ENCODE measurements around the gene CYFIP1.
"Not testable (repeated sequence)": the region's sequence is repeated elsewhere in the genome, so short reads cannot be mapped to it uniquely, and the experiment has no call there.

The CYFIP1 gene

DNA sequence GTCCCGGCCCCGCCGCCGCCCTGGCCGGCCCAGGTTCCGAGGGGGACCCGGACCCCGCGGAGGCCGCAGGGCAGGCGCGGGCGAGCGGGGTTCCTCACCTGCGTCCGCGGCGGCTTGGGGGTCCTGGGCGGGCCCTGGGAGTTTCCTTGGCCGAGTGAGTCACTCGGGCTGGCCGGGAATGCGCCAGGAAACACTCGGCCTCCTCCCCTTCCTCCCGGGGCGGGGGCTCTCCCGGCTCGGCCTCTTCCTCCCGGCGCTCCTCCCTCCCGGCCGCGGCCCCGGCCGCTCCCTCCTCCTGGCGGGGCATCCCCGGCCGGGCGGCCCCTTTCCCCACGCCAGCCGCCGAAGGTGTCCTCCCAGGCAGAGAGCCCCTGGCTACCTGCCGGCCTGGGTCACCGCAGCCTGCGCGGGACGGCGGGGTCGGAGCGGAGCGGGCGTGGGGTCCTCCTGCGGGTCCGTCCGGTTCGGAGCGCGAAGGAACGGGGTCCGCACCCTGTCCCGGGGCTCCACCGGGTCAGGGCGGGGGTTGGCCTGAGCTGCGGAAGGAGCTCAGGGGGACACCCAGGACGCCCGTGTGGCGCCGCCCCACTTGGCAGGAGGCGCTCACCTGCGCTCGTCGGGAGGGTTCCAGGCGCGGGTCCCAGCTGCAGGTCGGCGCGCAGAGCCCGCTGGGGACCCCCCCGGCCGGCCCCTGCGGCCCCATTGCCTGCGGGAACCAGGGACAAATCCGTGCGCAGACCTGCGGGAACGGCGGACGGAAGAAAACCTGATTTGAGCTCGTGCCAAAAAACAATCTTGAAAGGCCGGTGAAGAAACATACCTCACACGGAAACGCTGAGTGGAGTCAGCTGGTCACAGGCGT, at the start of gene CYFIP1:
TSS of gene CYFIP1 (minus strand) at position 180 of the 862 bp plus-strand sequence. CDS start 33,083 bp downstream, outside the sequence.
- DNase-seq, result peak; percentile 33 to 45

DNA sequence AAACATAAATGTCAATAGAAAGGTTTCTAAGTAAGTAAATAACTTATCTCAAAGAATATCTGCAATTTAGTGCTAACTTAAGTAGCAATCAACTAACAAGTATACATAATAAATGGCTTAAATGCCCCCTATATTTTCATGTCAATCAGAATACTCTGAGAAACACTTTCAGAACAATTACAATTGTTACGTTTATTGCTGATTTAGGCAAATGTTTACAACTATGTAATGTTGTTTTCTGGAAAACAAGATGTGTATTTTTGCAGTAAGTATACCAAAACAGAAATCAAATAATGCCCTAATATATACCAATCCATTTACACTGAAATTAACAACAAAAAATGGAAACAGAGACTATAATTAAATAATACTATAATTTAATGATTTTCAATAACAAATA, 46.0 kb upstream of the CYFIP1 start:
- no peak for DNase-seq

DNA sequence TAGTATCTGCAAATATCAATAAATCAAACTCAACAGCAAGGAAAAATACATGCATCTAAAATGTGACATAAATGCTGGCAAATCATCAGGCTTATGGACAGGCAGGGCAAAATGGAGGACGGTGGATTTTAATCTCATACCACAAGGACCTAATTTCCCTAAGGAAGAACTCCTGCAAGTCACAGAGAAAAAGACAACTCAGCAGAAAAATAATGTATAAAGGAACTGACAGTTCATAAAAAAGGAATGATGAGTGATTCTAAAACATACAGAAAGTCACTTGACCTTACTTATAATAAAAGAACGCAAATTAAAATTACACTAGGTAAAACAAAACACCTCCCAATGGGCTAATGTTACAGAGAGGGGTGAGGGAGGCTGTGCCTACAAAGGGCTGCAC, 42.0 kb upstream of the CYFIP1 start:
- no peak for DNase-seq

DNA sequence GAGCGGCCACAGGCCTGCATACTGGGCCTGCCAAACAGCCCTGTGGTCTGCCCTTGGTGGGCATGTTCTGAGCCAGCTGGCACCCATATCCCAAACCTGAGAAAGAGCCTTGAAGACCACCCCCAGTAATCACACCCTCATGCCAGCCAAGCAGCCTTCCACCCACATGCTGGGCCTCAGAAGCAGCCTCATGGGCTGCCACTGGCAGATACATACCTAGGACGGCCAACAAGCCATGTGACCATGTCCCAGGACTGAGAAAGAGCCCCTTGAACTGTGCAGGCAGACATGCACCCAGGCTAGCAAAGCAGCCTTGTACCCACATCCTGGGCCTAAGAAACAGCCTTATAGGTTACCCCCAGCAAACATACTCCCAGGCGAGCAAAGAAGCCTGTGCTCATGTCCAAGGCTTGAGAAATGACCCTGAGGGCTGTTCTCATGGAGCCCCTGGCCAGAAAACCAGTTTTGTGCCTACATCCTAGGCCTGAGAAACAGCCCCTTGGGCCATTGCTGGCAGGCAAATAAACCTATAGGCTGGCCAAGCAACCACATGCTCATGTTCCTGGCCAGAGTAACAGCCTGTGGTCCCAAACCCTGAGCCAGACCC, 34.3 kb upstream of the CYFIP1 start:
- DNase-seq, result no peak

DNA sequence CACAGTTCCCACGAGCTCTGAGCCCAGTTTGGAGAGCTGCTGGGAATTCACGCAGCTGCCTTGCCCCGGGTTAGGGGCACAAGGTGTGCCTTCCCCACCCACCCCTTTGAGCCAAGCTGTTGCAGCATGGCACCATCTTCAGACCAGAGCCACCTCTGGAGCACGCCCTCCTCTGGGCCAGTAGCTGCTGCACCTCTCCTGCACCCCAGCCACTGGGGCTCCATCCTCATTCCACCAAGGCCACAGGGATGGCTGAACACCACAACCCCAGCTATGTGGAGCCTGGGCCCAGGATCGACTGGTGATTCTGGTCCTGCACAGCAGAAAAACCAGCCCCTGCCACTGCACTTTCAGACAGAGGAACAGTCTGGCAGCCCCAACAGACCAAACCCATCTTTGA, 33.5 kb upstream of the CYFIP1 start:
- DNase-seq, result no peak

DNA sequence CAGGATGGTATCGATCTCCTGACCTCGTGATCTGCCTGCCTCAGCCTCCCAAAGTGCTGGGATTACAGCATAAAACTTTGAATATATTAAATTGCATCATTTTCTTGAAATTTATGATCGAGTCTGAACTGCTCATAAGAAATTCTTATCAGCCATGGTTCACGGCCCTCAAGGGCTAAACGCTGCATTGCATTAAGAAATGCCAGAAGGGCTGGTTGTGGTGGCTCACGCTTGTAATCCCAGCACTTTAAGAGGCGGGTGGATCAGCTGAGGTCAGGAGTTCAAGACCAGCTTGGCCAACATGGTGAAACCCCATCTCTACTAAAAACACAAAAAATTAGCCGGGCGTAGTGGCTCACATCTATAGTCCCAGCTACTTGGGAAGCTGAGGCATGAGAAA, 32.4 kb upstream of the CYFIP1 start:
- not testable (repeated sequence) for DNase-seq

DNA sequence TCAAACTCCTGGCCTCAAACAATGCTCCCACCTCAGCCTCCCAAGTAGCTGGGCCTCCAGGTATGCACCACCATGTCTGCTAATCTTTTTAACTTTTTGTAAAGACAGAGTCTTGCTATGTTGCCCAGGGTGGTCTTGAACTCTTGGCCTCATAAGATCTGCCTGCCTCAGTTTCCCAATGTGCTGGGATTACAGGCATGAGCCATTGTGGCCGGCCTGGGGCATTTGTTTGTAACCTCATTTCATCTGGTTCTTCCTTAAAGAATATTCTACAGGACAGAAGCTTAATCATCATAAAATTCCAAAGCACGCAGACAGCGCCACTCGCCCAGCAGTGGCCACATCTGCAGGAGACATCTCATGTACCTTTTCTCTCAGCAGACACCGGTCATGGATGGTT, 23.6 kb upstream of the CYFIP1 start:
- DNase-seq, result no peak

DNA sequence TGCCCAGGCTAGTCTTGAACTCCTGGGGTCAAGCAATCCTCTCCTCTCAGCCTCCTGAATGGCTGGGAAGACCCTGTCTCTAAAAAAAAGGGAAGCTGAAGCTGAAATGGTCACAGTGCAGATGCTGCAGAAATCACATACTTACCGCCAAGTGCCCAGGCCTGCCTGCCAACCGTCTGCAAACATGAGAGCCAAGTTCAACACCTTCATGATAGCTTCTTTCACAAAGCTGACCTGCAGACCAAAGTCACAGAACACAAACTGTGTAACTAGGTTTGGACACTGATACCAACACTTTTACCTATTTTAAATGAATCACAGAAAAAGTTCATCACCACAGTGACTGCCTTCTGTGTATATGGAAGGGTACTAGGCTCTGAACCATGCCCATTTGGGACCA, 22.8 kb upstream of the CYFIP1 start:
- no peak for DNase-seq

DNA sequence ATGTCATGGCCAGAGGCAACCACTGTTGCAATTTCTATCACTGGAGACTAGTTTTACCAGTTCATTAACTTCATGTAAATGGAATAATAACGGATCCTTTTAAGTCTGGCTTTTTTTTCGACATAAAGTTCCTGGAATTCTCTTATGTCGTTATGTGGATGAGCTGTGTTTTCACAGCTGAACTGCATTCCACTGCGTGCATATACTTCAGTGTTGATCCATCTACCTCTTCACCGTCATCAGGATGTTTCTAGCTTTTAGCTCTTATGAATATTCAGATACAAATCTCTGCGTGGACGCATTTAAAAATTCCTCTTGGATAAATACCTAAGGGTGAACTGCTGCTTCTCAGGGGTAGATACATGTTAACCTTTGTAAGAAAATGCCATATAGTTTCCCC, 15.6 kb upstream of the CYFIP1 start:
- DNase-seq, result no peak

DNA sequence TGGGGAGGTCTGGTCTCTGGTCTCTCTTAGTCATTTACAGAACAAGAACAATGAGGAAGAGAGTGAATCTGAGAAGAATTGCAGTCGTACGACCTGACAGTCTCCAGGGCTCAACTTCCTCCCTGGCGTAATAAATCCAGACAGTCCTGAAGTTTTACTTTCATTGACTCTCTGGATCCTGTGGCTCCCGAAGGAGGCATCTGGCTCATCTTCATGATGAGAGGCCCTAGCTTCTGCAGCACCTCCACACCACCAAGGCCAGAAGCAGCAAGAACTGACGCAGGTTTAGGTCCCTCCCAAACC, 11.8 kb upstream of the CYFIP1 start:
- no peak for DNase-seq

DNA sequence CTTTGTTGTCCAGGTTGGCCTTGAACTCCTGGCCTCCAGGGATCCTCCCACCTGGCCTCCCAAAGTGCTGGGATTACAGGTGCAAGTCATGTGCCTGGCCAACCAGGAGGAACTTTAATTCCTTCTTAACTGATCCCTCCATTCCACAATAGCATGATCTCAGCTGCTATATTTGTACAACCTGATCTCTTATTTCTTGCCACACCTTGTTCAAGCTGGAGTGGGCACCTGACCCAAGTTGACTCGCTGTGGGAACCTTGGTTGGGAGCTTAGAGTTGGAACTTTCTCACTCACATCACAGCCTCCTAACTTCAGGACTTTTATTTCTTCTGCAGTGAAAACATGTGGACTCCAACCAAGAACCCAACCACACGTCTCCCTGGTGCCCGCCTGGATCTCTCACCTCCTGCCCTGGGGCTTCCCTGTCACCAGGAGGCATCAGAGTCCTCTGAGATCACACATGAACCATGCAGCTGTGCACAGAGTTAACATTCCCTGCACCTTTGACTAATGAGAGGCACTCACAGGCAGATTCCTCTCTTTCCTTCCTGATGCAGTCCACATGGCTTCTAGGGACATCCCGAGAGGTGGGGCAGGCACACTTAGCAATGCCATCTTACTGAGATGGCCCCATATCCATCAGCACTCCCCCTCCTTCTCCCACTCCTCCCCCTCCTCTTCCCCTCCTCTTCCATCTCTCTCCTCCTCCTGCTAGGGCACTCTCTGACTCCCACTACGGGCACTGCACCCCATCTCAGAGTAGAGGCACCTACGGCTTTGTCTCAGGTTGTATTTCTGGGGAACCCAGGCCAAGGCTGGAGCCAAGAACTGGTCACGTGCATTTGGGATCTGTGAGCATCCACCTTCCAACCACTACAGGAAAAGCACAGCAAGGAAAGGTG, 9.7 kb upstream of the CYFIP1 start:
- DNase-seq, result no peak

DNA sequence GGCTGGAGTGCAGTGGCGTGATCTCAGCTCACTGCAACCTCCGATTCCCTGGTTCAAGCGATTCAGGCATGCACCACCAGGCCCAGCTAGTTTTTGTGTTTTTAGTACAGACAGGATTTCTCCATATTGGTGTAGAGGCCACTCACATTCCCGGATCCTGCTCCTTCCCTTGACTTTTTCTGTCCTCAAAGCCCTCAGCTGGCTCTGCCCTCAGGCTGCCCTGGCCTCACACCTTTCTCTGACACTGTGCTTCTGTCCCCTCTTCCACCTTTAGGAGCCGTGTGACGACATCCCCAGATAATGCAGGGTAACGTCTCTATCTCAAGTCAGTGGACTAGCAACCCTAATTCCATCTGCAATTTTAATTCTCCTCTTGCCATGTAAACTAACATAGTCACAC, 8.6 kb upstream of the CYFIP1 start:
- DNase-seq, result no peak

DNA sequence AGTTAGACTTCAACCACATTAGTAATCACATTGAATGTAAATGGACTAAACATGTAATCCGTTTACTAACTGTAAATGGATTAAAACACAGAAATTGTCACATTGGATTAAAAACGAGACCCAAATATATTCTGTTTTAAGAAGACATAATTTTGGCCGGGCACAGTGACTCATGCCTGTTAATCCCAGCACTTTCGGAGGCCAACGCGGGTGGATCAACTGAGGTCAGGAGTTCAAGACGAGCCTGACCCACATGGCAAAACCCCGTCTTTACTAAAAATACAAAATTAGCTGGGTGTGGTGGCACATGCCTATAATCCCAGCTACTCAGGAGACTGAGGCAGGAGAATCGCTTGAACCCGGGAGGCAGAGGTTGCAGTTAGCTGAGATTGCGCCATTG, 1.8 kb upstream of the CYFIP1 start:
- DNase-seq, result not testable (repeated sequence)

DNA sequence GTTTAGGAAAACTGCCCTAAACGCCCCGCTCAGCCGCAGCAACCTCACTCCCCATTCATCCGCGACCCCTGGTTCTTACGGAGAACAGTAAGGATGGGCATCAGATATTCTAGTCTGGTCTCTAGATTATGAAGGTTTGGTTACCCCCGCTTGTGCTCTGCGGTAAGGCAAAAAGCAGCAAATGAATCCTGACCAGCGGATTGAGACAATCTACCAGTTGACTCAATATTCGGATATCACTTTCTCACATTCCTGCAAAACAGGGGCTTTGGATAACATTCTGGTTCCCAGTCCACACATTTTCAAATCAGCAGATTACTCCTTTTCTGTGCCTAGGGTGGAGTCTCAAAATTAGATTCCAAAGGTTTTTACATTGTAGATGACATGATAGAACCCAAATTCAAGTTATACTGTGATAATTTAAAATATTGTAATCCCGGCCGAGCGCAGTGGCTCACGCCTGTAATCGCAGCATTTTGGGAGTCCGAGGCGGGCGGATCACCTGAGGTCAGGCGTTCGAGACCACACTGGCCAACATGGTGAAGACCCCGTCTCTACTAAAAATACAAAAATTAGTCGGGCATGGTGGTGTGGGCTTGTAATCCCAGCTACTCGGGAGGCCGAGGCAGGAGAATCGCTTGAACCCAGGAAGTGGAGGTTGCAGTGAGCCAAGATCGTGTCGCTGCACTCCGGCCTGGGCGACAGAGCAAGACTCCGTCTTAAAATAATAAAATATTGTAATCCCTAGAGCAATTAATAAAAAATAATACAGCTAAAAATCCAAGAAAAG, 1.1 kb upstream of the CYFIP1 start:
- DNase-seq, result no peak

DNA sequence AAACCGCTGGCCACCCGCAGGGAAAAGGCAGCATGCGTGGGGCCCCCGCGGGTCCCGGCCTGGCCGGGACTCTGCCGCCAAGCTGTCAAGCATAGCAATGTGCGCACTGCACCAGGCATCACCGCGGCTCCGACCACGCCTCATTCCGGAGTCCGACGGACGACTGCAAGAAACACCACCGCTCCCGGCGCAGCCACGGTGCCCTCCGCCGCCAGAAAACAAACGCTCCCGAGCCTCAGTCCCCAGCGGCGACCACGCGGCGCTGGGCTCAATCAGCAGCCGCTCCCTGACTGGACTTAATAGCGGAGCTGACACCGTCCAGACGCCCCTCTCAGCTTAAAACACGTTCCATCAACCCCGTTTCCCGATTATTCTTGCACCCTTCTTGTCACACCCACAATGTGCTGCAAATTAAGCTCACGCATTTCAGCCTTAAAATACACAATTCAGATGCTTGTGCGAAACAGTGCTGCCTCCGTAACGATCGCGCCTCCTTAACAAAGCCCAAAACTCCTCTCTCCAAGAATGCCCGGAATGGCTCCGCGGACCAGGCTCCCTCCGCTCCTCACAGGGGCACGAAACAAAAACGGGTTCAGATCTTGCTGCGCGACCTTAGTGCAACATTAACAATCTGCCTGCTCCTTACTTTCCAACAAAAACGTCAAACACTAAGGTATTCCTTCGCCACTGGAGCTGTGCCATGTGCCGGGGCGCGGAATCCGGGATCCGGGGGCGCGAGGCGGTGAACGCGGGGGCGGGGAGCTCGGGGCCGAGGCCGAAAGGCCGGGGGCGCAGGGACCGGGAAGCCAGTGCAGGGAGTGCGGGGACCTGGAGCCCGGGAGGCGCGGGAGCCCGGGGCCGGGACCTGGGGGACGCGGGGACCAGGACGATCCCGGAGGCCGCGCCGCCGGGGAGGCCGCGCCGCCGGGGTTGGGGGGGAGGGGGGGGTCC, 655 bp downstream of the CYFIP1 start:
- no peak for DNase-seq

DNA sequence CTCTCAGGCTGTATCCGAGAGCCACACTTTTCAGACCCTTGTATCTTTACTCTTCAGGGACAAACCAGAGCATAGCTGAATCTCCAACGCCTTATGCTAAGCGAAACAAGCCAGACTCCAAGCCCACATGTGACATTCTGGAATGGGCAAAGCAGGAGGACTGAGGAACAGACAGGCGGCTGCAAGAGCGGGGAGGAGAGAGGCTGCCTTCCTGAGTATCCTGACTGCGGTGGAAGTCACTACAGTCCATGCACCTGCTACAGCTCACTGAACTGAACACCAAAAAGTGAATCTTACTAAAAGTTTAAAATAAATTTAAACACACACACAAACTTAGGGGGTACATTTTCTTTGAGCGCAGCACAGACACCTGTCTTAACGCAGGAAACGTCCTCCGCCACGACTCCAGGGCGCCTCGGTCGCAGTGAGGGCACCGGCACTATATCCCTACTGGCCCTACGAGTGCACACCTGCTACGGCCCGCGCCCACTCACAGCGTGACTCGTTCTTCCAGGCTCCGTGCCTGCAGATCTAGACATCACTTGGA, 1.4 kb downstream of the CYFIP1 start:
- no peak for DNase-seq

DNA sequence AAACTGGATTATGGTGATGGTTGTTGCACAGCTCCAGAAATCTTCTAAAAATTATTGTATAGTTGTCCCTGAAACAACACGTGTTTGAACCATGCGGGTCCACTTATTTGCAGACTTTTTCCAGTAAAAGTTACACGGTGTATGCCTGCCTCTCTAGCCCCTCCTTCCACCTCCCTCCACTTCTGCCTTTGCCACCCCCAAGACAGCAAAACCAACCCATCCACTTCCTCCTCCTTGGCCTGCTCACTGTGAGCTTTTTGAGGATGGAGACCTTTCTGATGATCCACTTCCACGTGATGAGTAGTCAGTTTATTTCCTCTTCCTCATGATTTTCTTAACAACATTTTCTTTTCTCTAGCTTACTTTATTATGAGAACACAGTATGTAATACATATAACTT, 5.4 kb downstream of the CYFIP1 start:
- no peak for DNase-seq

DNA sequence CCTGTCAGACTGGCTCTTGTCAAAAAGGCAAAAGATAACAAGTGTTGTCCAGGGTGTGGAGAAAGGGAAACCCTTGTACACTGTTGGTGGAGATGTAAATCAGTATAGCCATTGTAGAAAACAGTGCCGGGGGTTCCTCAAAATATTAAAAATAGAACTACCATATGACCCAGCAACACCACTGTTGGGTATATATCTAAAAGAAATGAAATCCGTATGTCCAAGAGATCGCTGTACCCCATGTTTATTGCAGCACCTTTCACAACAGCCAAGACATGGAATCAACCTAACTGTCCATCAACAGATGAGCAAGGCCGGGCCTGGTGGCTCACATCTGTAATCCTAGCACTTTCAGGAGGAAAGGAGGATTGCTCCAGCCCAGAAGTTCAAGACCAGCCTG, 6.2 kb downstream of the CYFIP1 start:
- no peak for DNase-seq

DNA sequence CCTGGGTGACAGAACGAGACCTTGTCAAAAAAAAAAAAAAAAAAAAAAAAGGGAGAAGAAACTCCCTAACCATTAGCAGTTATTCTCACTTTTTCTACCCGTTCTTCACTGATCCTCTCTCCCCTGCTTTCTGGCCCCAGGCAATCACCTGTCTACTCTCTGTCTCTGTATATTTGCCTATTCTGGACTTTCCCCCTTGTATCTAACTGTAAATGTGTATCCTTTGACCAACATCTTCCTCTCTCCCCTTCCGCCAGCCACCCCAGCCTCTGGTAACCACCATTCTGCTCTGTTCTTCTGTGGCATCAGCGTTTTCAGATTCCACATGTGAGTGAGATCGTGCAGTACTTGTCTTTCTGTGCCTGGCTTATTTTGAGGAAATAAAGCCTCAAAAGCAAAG, 6.9 kb downstream of the CYFIP1 start:
- no peak for DNase-seq

DNA sequence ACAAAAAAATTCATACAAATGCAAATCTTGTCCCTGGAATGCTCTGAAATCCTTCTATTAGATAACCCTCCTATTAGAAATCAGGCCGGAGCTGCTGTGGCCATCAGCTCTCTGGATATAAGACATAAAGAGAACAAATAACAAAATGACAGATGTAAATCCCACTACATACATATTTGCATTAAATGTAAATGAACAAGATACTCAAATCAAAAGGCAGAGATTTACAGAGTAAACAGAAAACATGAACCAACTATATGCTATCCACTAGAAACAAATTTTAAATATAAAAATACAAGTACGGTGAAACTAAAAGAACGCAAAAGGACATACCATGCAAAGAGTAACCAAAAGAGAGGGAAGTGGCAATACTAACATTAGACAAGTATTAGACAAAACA, 10.7 kb downstream of the CYFIP1 start:
- DNase-seq, result no peak

DNA sequence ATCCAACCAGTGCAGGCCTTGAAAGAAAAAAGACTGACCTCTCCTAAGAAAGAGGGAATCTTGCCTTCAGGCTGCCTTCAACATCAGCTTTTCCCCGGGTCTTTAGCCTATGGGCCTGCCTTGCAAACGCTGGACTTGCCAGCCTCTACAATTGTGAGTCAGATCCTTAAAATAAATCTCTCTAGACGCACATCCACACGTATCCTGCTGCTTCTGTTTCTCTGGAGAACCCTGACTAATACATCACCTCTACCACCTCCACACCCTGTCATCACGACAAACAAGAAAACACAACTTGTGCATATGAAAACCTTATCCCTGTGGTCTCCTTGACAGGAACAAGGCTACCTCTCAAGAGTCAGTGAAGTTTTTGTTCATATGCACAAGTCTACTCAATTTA, 11.8 kb downstream of the CYFIP1 start:
- DNase-seq, result no peak
